Activated T-helper 1 cell treated with Interleukin-2 at 50 U/mL for 16 hours (primary cell): ENCODE results near the gene NTN1.

ENCODE experiments used
- DNase-seq: peaks from one replicate; pipeline ENCODE4 v3.0.0-alpha.2; 2020; ENCODE audit warnings: low read depth

The NTN1 gene

DNA sequence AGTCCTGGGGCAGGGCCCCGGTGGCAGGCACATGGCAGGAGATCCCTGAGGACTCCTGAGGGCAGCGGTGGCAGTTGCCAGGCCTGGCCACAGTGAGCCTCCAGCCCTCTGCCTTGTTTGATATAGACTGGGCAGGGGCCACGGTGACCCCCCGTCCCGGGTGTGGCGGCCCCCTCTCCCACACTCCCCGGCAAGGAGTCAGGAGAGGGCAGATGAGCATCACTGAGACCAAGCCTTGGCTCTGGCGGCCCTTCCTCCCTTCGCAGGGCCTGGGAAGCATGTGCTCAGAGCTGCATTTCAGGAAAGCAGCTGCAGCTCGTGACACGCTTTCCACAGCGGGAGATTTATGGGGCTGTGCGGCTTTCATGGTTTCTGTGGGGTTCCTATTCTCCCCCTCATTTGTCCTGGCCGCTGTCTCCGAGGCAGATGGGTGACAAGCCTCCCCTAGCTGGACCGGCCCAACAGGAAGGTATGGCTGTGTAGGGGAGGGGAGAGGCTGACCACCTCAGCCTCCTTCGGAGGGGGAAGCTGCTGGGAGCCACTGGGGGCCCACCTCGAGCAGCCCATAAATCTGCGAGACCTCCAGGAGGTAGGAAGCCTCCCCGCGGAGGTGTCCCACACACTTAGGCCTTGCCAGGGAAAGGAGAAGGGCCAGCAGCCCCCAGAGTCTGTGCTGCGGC lies 211.4 kb downstream of the NTN1 start:
- no peak for DNase-seq

DNA sequence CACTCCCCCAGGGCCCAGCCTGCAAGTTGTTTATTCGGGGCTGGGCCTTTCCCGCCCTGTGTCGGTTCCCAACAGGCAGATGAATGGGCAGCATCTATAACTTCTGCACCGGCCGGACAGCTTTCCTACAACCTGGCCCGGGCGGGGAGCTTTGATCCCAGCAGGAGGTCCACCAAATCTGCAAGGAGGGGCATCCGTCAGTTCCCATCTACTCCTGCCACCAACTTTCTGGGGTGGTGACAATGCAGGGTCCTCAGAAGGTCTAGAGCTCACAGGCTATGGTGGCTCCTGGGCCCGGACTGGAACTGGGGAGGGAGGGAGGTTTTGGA lies 211.9 kb downstream of the NTN1 start:
- no peak for DNase-seq

DNA sequence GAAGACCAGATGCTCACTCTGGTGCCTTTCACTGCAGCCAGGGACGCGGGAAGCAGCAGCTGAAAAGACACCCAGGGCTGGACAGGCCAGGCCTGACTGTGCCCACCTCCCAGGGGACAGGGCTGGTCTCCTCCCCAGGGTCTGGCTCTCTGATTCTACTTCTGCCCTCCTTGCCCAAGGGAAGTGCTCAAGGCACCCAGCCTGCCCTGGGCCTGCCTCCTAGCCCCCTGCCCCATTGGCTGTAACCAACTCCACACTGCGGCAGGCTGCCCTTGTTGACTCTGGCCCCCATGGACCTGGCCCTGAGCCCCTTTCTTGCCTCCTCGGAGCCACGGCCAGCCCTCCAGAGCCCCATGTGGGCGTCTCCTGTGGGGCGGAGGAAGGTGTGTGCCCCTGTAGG lies 212.5 kb downstream of the NTN1 start:
- no peak for DNase-seq

DNA sequence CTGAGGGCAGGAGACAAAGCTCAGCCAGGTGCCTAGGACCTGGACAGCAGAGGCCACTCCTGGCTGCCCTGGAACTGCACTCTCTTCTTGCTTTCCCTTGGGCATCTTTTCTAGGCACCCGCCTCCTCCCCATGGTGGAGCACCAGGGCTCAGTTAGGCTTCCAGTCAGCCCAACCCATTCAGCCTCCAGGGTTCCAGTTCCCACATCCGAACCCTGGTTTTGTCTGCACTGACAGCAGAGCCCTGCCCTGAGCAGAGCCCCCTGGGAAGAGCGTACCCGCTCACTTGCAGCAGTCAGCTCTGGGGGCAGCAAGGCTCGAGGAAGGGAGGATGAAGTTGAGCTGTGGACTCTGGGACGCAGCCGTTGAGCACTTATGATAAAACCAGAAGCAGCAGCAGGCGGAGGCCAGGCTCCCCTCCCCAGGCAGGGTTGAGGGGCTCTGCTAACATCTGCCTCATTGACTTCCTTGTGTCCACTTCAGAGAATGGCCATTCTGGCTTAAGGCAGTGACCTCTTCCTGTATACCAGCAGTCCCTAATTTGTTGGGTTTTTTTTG lies 213.2 kb downstream of the NTN1 start:
- no peak for DNase-seq

DNA sequence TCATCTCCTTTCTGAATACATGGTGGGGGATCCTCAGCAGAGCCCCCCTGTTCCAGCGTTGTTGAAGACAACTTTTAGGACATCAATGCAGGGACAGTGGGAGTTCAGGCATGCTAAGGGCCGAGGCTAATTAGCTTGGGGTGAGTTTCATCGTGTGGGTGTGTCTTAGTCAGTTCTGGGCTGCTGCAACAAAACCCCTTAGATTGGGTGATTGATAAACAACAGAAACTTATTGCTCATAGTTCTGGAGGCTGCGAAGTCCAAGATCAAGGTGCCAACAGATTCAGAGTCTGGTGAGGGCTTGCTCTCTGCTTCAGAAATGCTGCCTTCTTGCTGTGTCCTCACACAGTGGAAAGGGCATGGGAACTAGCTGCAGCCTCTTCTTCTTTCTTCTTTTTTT lies 214.0 kb downstream of the NTN1 start:
- DNase-seq: no peak

DNA sequence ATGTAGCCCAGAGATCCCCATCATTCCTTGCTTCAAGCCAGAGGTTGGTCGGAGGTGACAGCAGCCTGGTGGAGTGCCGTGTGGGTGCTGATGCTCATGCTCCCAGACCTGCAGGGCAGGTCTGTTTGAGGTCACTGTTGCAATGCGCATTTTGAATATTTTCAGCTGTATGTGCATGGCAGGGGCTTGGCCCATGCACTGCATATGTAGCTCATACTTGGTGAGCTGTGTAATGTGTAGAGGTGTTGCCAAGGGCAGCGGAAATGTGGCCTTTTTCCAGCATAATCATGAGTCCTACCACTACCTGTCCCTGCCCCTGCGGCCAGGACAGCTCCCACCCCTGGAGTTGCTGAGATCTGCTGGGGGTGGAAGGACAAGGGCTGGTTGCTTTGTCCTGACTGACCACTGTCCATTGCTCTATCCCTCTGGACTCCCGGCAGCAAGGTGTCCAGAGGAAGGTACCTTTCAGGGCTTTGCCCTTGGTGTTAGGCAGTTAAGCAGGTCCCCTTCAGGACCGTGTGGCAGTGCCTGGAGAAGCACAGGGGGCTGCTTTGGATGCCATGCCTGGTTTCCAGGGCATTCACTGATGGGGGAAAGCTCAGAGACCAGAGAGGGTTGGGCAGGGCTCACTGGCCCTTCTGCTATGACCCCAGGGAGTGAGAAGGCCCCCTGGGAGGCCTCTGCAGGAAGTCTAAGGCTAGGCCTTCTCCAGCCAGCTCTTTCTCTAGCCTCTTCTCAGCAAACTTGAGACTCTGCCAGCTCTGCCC lies 215.2 kb downstream of the NTN1 start:
- no peak for DNase-seq

DNA sequence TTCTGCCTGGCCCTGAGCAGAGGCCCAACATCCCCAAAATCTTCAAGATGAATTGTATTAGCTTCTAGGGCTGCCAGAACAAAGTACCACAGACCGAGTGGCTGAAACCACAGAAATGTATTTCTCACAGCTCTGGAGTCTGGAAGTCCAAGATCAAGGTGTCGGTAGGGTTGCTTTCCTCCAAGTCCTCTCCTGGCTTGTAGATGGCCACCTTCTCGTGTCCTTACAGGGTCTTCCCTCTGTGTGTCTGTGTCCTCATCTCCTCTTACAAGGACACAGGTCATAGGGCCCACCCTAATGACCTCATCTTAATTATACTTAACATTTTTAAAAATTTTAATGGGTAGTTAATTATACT lies 215.7 kb downstream of the NTN1 start:
- DNase-seq: no peak

DNA sequence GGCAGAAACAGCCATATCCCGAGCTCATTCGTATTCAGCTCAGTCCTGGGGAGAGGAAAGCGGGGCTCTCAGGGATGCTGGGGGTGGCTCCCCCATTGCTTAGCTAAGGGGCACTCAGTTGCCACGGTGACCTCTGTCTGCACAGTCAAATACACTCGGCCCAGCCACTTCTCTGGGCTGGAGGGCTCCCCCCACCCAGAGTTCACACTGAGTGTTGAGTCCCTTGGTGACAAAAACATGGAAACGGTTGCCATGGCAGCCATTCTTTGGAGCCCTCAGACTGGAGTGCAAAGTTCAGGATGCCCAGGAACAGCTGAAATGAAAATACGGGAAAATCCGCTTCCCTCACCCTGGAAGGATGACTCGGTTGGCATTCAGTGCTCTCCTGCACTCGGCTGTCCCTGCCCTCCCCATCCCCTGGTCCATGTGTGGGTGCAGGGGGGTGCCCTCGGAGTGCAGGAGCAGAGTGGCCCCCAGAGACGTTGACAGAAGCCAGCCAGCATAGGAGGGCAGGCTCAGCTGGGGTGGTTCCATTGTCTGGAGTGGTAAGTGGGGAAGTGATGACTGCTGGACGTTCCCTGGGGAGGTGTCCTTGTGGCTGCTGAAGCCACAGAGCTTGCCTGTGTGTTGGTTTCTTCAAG lies 216.5 kb downstream of the NTN1 start:
- no peak for DNase-seq

DNA sequence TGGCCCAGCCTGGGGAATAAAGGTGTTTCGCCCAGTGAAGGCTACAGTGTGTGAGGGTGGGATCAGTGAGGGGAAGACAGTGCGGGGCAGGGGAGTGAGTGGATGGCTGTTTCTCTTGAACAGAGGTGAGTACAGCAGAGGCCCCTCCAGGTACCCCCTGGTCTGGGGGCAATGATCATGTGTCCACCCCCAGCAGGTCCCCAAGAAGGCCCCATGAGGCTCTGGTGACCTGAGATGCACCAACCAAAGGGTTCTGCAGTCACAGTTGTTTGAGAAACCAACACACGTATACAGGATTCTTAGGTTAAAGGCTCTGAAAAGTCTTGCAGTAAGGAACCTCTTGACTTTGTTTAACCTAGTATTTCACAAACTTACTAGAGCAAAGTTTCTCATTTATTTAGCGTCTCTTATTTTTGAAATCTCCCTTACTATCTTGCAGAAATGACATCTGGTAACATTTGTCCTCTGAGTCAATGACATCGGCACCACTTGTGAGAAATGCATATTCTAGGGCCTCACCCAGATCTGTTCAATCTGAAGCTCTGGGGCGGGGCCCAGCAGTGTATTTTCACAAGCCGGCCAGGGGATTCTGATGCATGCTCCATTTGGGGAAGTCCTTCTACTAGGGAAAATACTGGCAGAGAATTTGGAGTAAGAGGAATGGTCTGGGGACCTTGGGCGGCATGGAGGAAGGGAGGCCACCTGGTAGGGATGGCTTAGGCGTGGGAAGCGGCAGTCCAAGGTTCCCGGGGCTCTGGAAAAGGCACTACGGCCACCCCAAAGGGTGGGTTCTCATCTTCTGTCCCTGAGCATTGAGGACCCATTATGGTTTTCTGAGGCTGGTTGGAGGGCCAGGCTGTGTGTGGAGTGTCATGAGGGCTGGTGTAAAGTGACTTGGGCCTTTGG lies 217.3 kb downstream of the NTN1 start:
- no peak for DNase-seq

DNA sequence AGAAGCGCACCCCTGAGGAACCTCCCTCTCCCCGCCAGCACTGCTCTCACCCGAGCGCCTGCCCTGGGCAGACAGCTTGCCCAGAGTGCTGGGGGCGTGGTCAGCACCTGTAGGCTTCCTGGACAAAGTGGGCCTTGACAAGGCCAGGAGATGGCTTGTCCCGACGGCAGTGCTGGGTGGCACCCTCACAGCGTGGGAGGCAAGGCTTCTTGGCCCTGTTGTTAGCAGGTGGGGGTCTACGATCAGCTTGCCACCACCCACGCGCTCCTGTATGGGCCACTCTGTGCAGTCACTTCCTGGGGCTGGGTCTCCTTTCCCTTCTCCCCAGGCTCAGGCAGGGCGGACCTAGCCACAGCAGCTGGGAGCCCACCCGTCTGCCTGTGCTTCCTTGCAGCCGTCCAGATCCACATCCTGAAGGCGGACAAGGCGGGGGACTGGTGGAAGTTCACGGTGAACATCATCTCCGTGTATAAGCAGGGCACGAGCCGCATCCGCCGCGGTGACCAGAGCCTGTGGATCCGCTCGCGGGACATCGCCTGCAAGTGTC lies 218.0 kb downstream of the NTN1 start:
- no peak for DNase-seq

DNA sequence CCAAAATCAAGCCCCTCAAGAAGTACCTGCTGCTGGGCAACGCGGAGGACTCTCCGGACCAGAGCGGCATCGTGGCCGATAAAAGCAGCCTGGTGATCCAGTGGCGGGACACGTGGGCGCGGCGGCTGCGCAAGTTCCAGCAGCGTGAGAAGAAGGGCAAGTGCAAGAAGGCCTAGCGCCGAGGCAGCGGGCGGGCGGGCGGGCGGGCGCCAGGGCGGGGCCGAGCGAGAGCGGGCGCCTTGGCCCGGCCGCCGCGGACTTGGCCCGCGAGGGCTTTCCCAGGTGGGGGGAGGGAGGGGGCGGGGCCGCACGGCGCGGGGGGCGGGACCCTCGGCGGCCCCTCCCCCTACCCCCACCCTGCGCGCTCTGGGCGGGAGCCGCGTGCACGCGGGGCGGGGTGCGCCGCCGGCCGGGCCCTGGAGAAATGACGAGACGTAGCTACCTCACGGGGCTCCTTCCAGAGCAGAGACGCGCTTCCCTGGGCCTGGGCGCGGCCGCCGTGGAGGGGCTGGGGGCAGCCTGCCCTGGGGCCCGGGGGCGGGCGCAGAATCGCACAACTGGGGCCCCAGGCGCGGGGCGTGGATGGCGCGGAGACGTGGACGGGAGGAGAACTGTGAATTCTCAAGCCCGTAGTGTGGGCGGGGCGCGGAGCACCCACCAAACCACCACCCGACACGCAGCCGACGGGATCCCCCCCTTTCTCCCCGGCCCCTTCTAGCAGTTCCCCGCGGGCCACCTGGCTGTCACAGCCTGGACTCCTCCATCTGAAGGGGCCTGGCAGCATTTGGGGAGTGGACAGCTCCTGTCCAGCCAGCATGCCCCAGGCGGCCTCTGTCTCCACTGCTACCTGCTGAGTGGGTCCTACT lies 218.7 kb downstream of the NTN1 start:
- DNase-seq: peak; percentile 59

DNA sequence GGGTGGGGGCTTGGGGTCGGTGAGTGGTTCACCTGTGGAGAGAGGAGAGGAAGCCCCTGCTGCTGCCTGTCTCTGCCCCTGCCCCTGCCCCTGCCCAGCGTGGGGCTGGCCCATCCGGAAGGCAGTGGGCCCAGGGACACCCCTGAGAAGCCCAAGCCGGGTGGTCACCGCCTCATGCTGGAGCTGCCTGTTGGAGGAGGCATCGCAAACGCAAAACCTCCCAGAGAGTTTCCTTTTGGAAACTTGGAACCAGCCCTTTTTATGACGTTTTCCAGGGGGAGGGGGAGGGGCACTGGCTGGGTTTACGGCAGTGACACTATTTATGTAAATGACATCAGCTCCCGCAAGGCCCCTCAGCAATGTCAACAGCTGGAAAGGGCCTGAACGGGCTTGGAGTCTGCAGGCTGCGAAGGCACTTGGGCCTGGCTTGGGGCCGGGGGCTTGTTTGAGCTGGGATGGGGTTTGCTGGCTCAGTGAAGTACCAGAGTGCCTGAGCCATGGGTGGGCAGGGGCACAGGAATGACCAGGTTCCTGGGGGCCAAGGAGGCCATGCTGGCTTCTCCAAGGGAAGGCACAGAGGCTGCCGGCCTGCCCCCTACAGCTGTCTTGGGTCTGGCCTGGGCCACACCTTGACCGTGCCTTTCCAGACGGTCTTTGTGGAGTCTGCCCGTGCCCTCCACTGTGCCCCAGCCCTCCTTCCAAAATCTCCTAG lies 219.5 kb downstream of the NTN1 start:
- DNase-seq: no peak

DNA sequence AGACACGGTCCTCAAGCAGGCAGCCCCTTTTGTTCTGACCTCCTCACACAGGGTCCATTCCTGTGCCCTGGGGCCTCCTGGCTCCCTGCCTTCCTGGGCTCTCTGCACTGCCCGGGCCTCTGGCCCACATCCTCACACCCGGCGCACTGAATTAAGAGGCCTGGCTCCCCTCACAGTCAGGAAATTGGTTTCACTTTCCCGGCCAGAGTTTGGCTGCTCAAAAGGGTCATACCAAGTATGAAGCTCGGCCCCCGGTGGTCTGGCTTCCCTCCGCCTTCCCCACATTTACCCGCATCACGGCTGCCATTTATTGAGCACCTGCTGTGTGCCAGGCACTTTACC lies 220.0 kb downstream of the NTN1 start:
- DNase-seq: no peak

DNA sequence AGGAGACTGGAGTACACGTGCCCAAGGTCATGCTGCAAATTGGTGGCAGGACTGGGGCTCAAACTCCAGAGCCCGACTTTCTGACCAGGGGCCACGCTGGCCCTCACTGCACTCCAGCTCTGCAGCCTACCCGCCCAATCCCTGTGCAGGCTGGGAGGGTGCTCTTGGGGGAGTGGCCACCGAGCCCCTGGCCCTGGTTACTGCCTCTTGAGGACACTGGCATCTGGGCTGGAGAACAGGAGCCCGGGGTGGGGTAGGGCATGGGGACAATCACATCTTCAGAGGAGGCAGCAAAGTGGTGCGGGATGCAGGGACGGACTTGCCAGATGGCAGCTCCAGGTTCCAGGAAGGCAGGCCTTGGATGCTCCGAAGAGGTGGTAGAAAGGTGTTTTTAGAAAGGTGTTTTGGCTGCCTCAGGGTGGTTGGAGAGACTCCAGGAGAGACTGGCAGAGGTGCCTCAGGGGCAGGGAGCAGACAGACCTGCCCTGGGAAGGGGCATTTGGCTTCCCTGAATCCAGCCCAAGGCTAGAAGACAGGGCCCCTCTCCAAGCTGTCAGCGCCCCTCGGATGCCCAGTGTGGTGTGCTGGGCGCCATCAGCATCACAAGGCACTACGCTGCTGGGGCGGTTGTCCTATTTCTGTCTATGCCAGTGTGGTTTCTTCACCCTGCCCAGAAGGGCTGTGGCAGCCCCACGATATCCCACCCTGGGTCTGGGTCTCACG lies 220.6 kb downstream of the NTN1 start:
- no peak for DNase-seq

DNA sequence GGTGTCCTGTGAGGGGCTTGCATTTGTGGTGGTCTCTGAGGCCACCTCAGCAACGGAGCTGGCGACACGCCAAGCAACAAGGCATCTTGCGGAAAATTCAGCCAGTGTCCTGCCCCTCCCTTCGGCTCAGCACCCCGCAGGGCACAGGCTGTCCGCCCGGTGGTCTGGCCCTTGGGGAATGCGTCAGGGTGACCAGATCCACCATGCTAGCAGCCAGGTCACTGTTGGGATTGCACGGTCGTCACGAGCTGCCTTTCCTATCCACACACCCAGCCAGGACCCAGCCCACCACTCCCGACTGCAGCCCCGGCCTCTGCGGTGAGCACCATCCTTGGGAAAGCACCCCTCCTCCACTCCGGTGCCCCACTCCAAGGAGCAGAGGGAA lies 221.2 kb downstream of the NTN1 start:
- no peak for DNase-seq

DNA sequence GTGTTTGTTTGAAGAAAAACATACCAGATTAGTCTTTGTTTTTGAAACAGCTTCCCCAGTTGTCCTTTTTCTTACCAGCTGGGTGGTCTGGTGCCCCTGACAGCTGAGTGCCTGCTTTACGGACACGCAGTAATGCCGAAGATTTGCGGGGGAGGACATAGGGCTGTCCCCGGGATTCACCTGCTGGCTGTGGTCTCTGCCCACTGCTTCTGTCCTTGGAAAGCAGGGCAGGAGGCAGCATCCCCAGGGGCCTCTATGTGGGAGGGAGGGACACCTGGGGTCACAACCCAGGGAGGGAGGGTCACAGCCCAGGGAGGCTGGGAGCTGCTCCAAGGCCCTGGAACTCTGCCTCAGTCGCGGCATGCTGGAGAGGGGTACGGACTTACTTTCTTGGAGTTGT lies 221.7 kb downstream of the NTN1 start:
- no peak for DNase-seq

DNA sequence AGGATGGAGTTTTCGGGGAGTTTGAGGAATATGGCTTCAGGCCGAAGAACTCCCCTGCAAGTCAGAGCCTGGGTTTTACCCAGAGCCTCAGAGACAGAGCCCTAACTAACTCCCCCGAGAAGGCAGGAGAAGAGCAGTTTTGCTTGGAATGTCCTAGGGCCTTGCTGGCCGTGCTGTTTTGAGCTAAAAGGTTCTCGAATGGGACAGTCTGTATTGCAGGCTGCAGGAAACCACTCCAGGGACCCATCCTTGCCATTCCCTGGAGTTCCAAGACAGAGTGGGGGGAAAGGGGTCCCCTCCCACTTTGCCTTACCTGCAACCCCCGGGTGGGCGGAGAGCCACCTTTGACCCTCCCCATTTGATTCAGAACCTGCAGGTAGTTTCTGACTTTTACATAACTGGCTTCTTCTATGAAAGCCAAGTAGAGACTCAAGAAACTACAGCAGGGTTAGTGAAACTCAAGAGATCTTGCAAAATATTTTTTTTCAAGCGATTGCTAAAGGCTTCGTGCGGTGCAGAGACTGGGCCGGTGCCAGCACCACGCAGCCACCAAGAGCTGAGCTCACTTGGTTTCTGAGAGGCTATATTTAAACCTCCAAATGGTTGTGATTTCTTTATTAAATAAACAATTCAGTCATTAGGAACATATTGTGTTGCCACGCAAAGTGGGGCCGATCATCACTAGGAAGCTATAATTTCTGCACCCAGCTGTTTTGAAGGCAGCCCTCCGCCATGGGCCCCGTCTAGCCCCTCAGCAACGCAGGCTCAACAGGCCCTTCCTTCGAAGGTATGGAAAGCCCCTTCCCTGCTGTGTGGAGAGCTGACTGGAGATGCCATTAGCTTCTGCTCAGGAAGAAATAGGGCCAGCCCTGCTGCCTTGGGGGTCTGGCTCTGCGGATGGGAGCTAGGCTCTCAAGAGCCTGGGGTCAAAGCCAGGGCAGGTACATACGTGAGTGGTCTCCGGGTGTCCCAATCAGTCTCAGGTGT lies 223.0 kb downstream of the NTN1 start:
- no peak for DNase-seq

DNA sequence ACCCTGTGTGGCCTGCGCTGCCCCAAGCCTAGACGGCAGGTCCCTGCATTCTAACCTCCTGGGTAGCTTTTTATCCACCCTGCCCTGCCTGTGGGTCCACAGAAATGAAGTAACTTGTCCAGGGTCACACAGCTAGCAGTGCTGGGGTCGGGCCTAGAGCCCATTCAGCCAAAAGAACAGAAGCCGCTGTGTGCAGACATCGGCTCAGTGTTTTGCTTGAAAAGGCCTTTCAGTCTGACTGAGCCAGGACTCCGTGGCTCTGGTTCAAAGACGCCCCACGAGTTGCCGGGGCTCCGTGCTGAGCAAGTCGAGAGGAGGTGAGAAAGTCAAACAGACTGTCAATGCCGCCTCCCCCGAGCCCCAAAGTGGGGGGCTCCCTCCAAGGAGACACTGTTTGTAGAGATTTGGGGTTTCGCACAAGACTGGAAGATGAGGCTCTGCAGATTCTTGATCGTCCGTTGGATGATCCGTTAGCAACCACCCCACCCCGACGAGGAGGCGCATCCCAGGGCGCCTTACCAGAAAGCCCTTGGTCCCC lies 226.2 kb downstream of the NTN1 start:
- no peak for DNase-seq
